NT2/D1 (cell line): ENCODE measurements around the gene CYP2A6.
"Not testable (repeated sequence)": the region's sequence is repeated elsewhere in the genome, so short reads cannot be mapped to it uniquely, and the experiment has no call there.

Source experiments
- YY1 ChIP-seq: IDR thresholded peaks from 2 replicates; pipeline ENCODE4 v1.6.1; 2011; ENCODE audit not compliant: insufficient read length, insufficient read depth
- ZNF274 ChIP-seq: IDR thresholded peaks from 2 replicates; pipeline ENCODE4 v1.6.1; 2011; ENCODE audit warnings: mild to moderate bottlenecking, low read depth, low read length

- TF ChIP-seq YY1, ZNF274: not testable (repeated sequence)
Measured at GRCh38 chr19:40896843-40897789, 46.9 kb upstream of the CYP2A6 start.
